Activated T-helper 1 cell treated with anti-CD3 and anti-CD28 coated beads, Interleukin-2, amount 50 U/mL, for 16 hours (primary cell): Measurements from ENCODE around the gene CAMSAP1.

Source experiments
- DNase-seq, 2 donors: peaks; one replicate each; pipeline ENCODE4 v3.0.0-alpha.2; 2020; ENCODE audit warnings: low read depth in 1 of 2, low spot score in 1 of 2

The CAMSAP1 gene

GRCh38 chr9:135777623-135778177 lies 129.6 kb downstream of the CAMSAP1 start:
- no peak for DNase-seq

DNA sequence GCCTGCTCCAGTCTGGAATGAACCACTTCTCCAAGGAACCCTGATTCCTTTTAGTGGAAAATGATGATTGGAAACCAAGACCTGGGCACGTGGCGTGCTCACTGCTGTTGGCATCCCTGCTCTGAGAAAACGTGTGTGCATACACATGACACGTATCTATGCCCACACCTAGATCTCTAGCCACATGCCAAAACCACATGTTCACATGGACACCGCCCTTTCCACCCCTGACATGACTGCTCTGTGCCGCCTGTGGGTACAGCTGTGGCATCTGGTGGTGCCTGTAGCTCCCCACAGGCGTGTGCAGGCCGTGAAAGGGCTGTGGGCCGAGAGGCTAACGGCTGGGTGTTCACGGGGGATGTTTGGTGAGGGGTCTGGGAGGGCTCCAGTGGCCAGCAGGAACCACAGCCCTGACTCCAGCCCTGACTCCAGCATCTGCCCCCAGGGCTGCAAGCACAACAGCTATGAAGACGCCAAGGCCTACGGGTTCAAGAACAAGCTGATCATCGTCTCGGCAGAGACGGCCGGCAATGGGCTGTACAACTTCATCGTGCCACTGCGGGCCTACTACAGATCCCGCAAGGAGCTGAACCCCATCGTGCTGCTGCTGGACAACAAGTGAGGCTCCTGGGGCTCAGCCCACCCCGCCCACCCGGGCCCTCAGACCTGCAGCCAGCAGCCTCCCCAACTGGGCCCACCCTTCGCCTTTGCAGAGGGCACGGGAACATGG lies 130.3 kb downstream of the CAMSAP1 start:
- DNase-seq: no peak

DNA sequence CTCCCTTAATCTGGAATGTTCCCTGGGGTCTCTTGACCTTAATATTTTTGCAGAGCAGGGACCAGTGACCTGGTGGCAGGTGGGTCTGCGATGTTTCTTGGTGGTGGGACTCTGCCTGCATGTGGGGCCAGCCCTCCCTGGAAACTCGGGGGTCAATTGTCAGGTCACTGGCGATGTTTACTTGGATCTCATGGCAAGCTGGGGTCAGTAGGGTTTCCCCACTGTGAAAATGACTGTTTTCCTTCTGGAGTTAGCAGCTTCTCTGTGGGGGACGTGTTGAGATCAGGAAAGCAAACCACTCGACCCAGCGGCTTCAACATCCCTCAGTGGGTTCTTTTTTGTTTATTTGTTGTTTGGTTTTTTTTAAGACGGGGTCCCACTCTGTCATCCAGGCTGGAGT lies 131.4 kb downstream of the CAMSAP1 start:
- DNase-seq: no peak

GRCh38 chr9:135774794-135775525 lies 132.4 kb downstream of the CAMSAP1 start:
- no peak for DNase-seq

DNA sequence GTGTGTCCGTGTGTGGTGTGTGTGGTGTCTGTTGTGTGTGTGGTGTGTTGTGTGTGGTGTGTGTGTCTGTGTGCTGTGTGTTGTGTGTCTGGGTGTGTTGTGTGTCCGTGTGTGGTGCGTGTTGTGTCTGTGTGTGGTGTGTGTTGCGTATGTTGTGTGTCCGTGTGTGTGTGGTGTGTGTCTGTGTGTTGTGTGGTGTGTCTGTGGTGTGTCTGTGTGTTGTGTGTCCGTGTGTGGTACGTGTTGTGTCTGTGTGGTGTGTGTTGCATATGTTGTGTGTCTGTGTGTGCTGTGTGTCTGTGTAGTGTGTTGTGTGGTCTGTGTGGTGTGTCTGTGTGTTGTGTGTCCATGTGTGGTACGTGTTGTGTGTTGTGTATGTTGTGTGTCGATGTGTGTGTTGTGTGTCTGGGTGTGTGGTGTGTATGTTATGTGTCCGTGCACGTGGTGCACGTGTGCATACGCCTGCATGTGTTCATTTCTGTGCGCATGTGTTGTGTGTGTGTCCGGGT lies 133.1 kb downstream of the CAMSAP1 start:
- no peak for DNase-seq

DNA sequence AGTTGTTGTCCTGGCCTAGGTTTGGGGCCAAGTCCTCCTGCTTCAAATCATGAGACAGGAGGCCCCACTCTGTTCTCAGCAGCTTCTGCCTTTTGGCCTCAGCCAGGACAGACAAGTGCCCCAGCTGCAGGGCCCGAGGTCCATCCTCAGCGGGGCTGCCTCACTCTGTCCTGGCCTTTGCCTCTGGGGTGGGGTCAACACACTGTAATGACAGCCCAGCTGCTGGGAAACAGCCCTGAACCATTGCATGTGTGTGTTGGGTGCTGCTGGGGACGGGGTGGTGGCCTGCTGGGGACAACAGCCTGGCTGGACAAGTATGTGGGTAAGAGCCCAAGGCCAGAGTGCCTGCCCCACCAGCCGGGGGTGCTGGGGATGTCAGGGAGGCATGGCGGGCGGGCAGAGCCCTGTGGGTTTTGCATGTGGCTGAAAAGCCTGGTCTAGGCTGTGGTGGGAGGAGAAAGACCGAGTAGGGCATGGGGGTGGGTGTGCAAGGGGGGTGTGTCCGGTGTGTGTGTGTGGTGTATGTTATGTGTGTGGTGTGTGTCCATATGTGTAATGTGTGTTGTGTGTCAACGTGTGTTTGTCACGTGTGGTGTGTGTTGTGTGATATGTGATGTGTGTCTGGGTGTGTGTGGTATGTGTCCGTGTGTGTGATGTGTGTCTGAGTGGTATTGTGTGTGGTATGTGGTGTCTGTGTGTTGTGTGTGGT lies 133.7 kb downstream of the CAMSAP1 start:
- DNase-seq: no peak

DNA sequence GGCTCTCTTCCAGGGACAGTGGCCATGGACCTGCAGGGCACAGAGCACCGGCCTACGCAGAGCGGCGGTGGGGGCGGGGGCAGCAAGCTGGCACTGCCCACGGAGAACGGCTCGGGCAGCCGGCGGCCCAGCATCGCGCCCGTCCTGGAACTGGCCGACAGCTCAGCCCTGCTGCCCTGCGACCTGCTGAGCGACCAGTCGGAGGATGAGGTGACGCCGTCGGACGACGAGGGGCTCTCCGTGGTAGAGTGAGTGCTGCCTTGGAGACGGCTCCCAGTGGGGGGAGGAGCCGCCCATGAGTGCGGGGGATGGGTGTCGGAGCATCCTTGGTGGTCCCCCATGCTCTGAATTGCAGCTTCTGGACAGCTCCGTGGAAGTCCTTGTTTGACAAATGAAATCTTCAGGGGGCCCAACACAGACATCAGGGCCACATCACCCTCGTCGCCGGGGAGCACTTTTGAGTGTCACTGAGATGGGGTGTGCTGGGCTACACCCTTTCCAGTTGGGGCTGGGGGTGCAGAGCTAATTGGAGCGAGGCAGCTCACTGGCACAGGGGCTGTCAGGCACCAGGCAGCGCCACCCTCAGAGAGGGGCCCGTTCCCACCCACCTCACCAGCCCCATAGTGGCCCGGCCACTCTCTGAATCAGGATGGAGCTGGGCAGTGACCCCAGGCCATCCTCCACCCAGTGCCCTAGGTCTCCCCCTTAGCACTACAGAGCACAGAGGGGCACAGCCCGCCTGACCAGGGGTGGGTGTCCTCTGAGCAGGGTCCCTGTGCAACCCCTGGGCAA lies 134.4 kb downstream of the CAMSAP1 start:
- no peak for DNase-seq

DNA sequence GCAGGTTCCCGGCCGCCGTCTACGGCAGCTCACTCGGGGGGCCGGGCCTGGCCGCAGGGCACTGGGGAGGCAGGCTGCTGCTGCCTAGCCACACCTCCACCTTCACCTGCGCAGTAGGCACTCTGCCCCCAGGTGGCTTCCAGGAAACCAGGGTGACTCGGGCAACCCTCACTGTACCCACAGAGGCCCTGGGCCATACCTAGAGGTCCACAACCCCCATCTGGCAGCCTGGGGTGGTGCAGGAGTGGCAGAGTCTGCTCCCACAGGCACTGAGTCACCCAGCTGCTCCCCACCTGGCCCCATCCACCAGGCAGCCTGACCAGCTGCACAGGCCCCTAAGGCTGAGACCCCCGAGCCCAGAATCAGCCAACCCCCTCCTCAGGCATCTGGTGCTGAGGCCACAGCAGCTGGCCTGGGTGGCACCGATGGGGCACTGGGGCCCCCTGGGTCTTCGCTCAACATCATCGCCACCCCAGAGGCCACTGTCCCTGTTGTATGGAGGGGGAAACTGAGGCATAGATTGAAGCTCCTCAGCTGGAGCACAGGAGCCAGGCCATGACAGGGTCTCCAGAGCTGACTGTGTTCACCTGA lies 135.2 kb downstream of the CAMSAP1 start:
- DNase-seq: no peak

DNA sequence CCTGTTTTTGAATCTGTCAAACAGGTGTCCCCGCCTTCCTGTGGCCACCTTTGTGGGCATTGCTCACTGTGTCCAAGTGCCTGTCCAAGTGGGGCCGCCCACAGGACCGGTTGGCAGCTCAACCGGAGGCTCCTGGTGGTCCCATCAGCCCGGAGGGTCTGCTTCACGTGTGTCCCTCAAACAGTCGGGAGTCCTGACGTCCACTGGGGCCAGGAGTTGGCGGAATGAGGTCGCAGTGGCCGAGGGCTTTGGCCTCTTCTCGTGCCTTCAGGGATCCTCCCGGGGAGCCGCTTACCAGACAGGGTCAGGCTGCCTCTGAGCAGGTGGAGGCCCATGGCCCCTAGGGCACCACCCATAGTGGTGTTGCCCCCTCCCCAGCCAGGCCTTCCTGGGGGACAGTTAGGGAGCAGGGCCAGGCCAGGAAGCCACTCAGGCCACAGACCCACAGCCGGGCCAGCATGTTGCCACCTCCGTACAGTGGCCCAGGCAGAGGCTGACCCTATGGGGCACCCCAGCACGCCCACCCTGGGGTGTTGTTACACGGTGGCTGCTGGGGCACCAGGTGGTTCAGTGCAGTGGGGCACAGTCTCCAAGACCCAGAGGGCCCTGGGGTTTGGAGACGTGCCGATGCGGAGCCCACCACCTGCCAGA lies 135.8 kb downstream of the CAMSAP1 start:
- no peak for DNase-seq

- no peak for DNase-seq
Measured at GRCh38 chr9:135770771-135771170, 136.6 kb downstream of the CAMSAP1 start.

DNA sequence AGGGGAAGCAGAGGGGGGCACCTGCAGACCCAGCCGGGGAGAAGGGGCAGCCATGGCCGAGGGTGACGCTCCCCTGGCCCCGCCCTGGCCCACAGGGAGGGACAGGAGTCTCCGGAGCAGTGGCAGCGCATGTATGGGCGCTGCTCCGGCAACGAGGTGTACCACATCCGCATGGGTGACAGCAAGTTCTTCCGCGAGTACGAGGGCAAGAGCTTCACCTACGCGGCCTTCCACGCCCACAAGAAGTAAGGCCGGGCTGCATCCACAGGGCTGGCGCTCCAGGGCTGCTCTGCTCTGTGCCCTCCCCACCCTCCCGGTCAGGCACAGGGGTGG lies 137.2 kb downstream of the CAMSAP1 start:
- no peak for DNase-seq

DNA sequence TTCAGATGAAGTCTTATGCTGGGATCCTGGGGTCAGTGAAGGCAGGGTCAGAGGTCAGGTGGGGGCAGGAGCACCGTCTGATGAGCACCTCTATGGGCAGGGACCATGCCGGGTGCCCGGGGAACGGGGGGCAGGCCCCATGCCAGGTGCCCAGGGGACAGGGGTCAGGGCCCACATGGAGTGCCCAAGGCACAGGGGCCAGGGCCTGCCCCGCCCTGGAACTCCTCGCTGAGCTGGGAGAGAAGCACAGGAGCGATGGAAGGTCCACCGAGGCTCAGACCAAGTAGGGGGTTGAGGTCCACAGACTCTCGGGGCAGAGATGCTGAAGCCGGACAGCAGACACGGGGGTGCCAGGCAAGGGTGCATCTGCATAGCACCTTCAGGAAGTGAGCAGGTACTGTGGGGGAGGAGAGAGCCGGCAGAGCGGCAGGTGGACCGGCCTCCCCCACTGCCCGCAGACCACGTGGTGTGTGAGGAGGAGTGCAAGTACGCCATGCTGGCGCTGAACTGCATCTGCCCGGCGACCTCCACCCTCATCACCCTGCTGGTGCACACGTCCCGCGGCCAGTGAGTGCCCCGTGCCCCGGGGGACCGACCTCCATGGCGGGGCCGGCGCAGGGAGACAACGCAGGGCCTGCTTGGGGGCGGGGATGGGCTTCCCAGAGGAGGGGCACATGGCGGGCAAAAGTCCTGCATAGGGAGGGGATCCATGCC lies 137.7 kb downstream of the CAMSAP1 start:
- no peak for DNase-seq

- no peak for DNase-seq
Measured at GRCh38 chr9:135768516-135769218, 138.7 kb downstream of the CAMSAP1 start.

GRCh38 chr9:135766707-135767106 lies 140.6 kb downstream of the CAMSAP1 start:
- no peak for DNase-seq

GRCh38 chr9:135766251-135766650 lies 141.1 kb downstream of the CAMSAP1 start:
- DNase-seq: no peak

DNA sequence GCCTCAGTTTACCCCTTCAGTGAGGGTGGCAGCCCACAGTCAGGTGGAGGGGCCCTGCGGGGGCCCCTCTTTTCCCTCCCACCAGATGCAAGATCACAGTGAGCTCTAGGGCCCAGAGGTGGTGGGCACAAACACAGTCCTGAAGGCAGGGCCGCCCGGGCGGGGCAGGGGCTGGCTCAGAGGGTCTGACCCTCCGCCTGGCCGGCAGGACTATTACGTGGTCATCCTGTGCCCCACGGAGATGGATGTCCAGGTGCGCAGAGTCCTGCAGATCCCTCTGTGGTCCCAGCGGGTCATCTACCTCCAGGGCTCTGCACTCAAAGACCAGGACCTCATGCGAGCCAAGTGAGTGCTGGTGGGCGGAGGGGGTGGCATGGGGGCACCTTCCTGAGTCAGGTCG lies 141.9 kb downstream of the CAMSAP1 start:
- no peak for DNase-seq

- DNase-seq: no peak
Measured at GRCh38 chr9:135764731-135765130, 142.6 kb downstream of the CAMSAP1 start.

- no peak for DNase-seq
Measured at GRCh38 chr9:135763716-135764446, 143.5 kb downstream of the CAMSAP1 start.
